ENCODE measurements around the gene KRT80. TPM values are rescaled to one million over a fixed set of nuclear protein-coding genes. Genes with fewer than 3 reads are reported as not detected.
A peak's percentile ranks its signal among the peaks of the same experiment; 100 is the strongest.

The KRT80 gene
- total RNA-seq, 4 donors from 2014 or later: 78.6 to 293 (median 185) TPM

GRCh38 chr12:52208424-52209165, 16.8 kb upstream of the KRT80 start:
- Histone ChIP-seq H3K9me3 (no peaks in the 10 kb centered on the region), H3K27ac (peak overlapping the region; percentile 71), H3K36me3 (no peaks in the 10 kb centered on the region), H3K4me1 (peaks cover 76% of the 10 kb centered on the region), H3K27me3 (no peaks in the 10 kb centered on the region), H3K4me3 (no peak overlapping the region)
- 36% methylated on average over 18 of the region's 18 CpGs for WGBS
- peak in 1 of 2 donors; percentile 74 for DNase-seq (ENCODE audit: low spot score in 2 of 2)
- TF ChIP-seq EP300 (IDR thresholded peaks at IDR 0.05): no peak
- TF ChIP-seq CTCF (IDR thresholded peaks at IDR 0.05): no peak
- no peak for TF ChIP-seq POLR2AphosphoS5 (IDR thresholded peaks at IDR 0.05)
- TF ChIP-seq POLR2A (IDR thresholded peaks at IDR 0.05): no peak

GRCh38 chr12:52207895-52208294, 16.1 kb upstream of the KRT80 start:
- peak in 1 of 2 donors; percentile 89 for DNase-seq (ENCODE audit: low spot score in 2 of 2)
- H3K9me3 ChIP-seq: no peaks in the 10 kb centered on the region
- H3K36me3 ChIP-seq: no peaks in the 10 kb centered on the region
- peaks cover 77% of the 10 kb centered on the region for H3K4me1 ChIP-seq
- no peaks in the 10 kb centered on the region for H3K27me3 ChIP-seq
- H3K4me3 ChIP-seq: no peak overlapping the region
- peak overlapping the region; percentile 71 for H3K27ac ChIP-seq
- WGBS: 24% methylated on average over 10 of the region's 10 CpGs
- TF ChIP-seq POLR2AphosphoS5 (IDR thresholded peaks at IDR 0.05) (peak in 1 of 3 donors; percentile 64), POLR2A (IDR thresholded peaks at IDR 0.05) (no peak)

GRCh38 chr12:52207106-52207505, 15.3 kb upstream of the KRT80 start:
- Histone ChIP-seq H3K36me3 (no peaks in the 10 kb centered on the region), H3K4me3 (no peak overlapping the region), H3K27me3 (no peaks in the 10 kb centered on the region), H3K4me1 (peaks cover 84% of the 10 kb centered on the region), H3K27ac (peak overlapping the region; percentile 71), H3K9me3 (no peaks in the 10 kb centered on the region)
- 75% methylated on average over 2 of the region's 2 CpGs for WGBS
- no peak for DNase-seq (ENCODE audit: low spot score in 2 of 2)
- no peak for TF ChIP-seq POLR2A (IDR thresholded peaks at IDR 0.05)
- no peak for TF ChIP-seq EP300 (IDR thresholded peaks at IDR 0.05)
- TF ChIP-seq POLR2AphosphoS5 (IDR thresholded peaks at IDR 0.05): no peak
- no peak for TF ChIP-seq CTCF (IDR thresholded peaks at IDR 0.05)

- DNase-seq (ENCODE audit: low spot score in 2 of 2): peak in 1 of 2 donors; percentile 61
- no peak for TF ChIP-seq POLR2AphosphoS5 (IDR thresholded peaks at IDR 0.05)
- TF ChIP-seq CTCF (IDR thresholded peaks at IDR 0.05): no peak
- TF ChIP-seq EP300 (IDR thresholded peaks at IDR 0.05): no peak
- no peak for TF ChIP-seq POLR2A (IDR thresholded peaks at IDR 0.05)
- H3K27me3 ChIP-seq: no peaks in the 10 kb centered on the region
- H3K36me3 ChIP-seq: no peaks in the 10 kb centered on the region
- 87% methylated on average over 9 of the region's 9 CpGs for WGBS
- H3K4me3 ChIP-seq: no peak overlapping the region
- H3K9me3 ChIP-seq: no peaks in the 10 kb centered on the region
- H3K27ac ChIP-seq: no peak overlapping the region
- peaks cover 88% of the 10 kb centered on the region for H3K4me1 ChIP-seq
Observed at GRCh38 chr12:52206304-52207040, 14.7 kb upstream of the KRT80 start.

- Histone ChIP-seq H3K36me3 (no peaks in the 10 kb centered on the region), H3K9me3 (no peaks in the 10 kb centered on the region), H3K4me1 (peaks cover 84% of the 10 kb centered on the region), H3K4me3 (no peak overlapping the region), H3K27ac (no peak overlapping the region), H3K27me3 (no peaks in the 10 kb centered on the region)
- WGBS: 96% methylated on average over 4 of the region's 4 CpGs
- TF ChIP-seq POLR2AphosphoS5 (IDR thresholded peaks at IDR 0.05) (no peak), EP300 (IDR thresholded peaks at IDR 0.05) (no peak), POLR2A (IDR thresholded peaks at IDR 0.05) (no peak), CTCF (IDR thresholded peaks at IDR 0.05) (no peak)
- DNase-seq (ENCODE audit: low spot score in 2 of 2): peak in 1 of 2 donors; percentile 53
Observed at GRCh38 chr12:52205612-52206303, 13.9 kb upstream of the KRT80 start.

Data from suprapubic skin (tissue), 4 donors.